Measurements from ENCODE around the gene GUCY1A2. TPM values are rescaled to one million over a fixed set of nuclear protein-coding genes. Genes with fewer than 3 reads are reported as not detected.

GUCY1A2 gene
- total and polyA plus RNA-seq, 2 donors (not counting 3 experiments of a cell fraction or from before 2014, with no cell fraction given) = 0.02 to 0.03 TPM

DNA sequence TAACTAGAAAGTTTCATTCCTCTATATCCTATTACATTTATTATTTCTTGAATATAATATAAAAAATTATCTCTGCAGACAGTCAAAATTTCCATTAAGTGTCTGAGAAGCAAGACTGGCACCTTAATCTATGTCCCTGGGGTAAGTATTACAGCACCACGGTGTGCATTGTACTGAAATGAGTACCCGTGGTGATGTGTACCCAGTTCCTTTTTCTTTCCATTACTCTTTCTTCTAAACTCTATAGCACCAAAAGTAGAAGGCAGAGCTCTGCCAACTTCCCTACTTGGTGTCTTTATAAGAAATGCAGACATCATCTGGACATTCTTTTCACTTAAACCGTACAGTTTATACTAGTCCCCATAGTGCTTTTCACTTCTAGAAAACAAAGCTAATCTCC lies 161.7 kb downstream of the GUCY1A2 start:
- no peaks in the 10 kb centered on the region for H3K36me3 ChIP-seq (ENCODE audit: control insufficient read depth in 2 of 2, extremely low read depth in 1 of 2, insufficient read depth in 2 of 2, low read length in 2 of 2)
- peaks cover 3% of the 10 kb centered on the region for H3K9me3 ChIP-seq (replicated peaks; ENCODE audit: control insufficient read depth, insufficient read depth, low read length)
- H3K4me3 ChIP-seq (replicated peaks in 1 of 3; ENCODE audit: insufficient read depth in 1 of 3, low read depth in 1 of 3, low read length in 3 of 3) = no peak overlapping the region
- H4K20me1 ChIP-seq (replicated peaks; ENCODE audit: control insufficient read depth, extremely low read depth, insufficient read depth, low read length) = no peaks in the 10 kb centered on the region
- no peak overlapping the region for H2AFZ ChIP-seq (ENCODE audit: low read depth, low read length)
- H3K4me2 ChIP-seq (ENCODE audit: insufficient read depth, low read length) = no peak overlapping the region
- TF ChIP-seq POLR2AphosphoS5 (IDR thresholded peaks at IDR 0.05; ENCODE audit: insufficient read depth, low read depth, low read length) = no peak
- TF ChIP-seq GATA2 (IDR thresholded peaks at IDR 0.05; ENCODE audit: insufficient read depth, insufficient read length, low read depth, low read length) = no peak
- TF ChIP-seq POLR2A (IDR thresholded peaks at IDR 0.05; ENCODE audit: low read depth, low read length) = no peak
- TF ChIP-seq EZH2 (IDR thresholded peaks at IDR 0.05; ENCODE audit: borderline replicate concordance, low read depth, low read length, severe bottlenecking) = no peak
- TF ChIP-seq JUN (IDR thresholded peaks at IDR 0.05; ENCODE audit: borderline replicate concordance, insufficient read depth, insufficient read length, low read depth) = no peak
- TF ChIP-seq, protein P1, sequence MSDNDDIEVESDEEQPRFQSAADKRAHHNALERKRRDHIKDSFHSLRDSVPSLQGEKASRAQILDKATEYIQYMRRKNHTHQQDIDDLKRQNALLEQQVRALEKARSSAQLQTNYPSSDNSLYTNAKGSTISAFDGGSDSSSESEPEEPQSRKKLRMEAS (IDR thresholded peaks at IDR 0.05; ENCODE audit: insufficient read depth, insufficient read length) = no peak
- no peak for TF ChIP-seq FOS (IDR thresholded peaks at IDR 0.05; ENCODE audit: borderline replicate concordance, insufficient read depth, low read length)
- TF ChIP-seq, protein P2, sequence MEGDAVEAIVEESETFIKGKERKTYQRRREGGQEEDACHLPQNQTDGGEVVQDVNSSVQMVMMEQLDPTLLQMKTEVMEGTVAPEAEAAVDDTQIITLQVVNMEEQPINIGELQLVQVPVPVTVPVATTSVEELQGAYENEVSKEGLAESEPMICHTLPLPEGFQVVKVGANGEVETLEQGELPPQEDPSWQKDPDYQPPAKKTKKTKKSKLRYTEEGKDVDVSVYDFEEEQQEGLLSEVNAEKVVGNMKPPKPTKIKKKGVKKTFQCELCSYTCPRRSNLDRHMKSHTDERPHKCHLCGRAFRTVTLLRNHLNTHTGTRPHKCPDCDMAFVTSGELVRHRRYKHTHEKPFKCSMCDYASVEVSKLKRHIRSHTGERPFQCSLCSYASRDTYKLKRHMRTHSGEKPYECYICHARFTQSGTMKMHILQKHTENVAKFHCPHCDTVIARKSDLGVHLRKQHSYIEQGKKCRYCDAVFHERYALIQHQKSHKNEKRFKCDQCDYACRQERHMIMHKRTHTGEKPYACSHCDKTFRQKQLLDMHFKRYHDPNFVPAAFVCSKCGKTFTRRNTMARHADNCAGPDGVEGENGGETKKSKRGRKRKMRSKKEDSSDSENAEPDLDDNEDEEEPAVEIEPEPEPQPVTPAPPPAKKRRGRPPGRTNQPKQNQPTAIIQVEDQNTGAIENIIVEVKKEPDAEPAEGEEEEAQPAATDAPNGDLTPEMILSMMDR (IDR thresholded peaks at IDR 0.05; ENCODE audit: extremely low read depth in 1 of 2, insufficient read depth in 1 of 2, low read depth in 1 of 2, low read length in 2 of 2) = no peak
- no peak for TF ChIP-seq MYC (IDR thresholded peaks at IDR 0.05; ENCODE audit: low read depth, low read length)
- dilution Hi-C loops (cut with MboI; ENCODE audit: extremely low pct_ligation_motif_present, low sequenced_read_pairs) = no loop called here
- ChIA-PET CTCF (no interaction called here), POLR2A (no interaction called here)
- no peaks in the 10 kb centered on the region for H3K9me1 ChIP-seq (replicated peaks; ENCODE audit: control insufficient read depth, extremely low read depth, insufficient read depth, low read length)
- FAIRE-seq (no peak), DNase-seq (ENCODE audit: low read depth, low spot score) (no peak)
- no TSS peak for BruUV-seq (replicated peaks)
- intact Hi-C loops (cut with micrococcal nuclease) = no loop called here
- no peaks in the 10 kb centered on the region for H3K4me1 ChIP-seq (ENCODE audit: control insufficient read depth, extremely low read depth, insufficient read depth, low read length)
- no peaks in the 10 kb centered on the region for H3K79me2 ChIP-seq (ENCODE audit: control insufficient read depth, insufficient read depth, low read length)
- H3K27ac ChIP-seq (ENCODE audit: insufficient read depth, low read depth, low read length) = no peak overlapping the region
- no peak overlapping the region for H3K9ac ChIP-seq (replicated peaks; ENCODE audit: extremely low read depth, insufficient read depth, low read length)
- H3K27me3 ChIP-seq (ENCODE audit: control insufficient read depth in 2 of 2, insufficient read depth in 2 of 2, low read length in 2 of 2) = no peaks in the 10 kb centered on the region
